Activated T-helper 17 cell treated with anti-CD3 and anti-CD28 coated beads, Interleukin-2, amount 50 U/mL, for 72 hours (primary cell): Measurements from ENCODE around the gene C16orf96. TPM values are rescaled to one million over a fixed set of nuclear protein-coding genes. Genes with fewer than 3 reads are reported as not detected.

Source experiments
- ATAC-seq: fragments of 150-1000 bp; cut with Tn5 transposase; replicated peaks from 2 replicates; pipeline ENCODE4 v1.10.0; 2021; ENCODE audit warnings: mild to moderate bottlenecking, moderate library complexity
- H3K27ac Mint-ChIP-seq: one replicate; pipeline ENCODE4 v1.8.0; 2022; ENCODE audit warnings: mixed read lengths
- H3K27me3 Mint-ChIP-seq: one replicate; pipeline ENCODE4 v1.8.0; 2022; ENCODE audit warnings: mixed read lengths
- H3K36me3 Mint-ChIP-seq: one replicate; pipeline ENCODE4 v1.8.0; 2022; ENCODE audit warnings: low read depth, mild to moderate bottlenecking, mixed read lengths
- H3K4me1 Mint-ChIP-seq: one replicate; pipeline ENCODE4 v1.8.0; 2022; ENCODE audit warnings: mixed read lengths
- H3K4me3 Mint-ChIP-seq: one replicate; pipeline ENCODE4 v1.8.0; 2022; ENCODE audit warnings: mild to moderate bottlenecking, mixed read lengths
- H3K9me3 Mint-ChIP-seq: one replicate; pipeline ENCODE4 v1.8.0; 2022; ENCODE audit warnings: mixed read lengths
- total RNA-seq, 2 donors: library from RNA; stranded (reverse); gene quantifications; one replicate each; pipeline ENCODE4 v1.2.3, GENCODE V29; 2022

C16orf96 gene
- total RNA-seq, 2 donors from 2014 or later: not detected

- Mint-ChIP-seq H3K27ac (no peak overlapping the region), H3K36me3 (no peaks in the 10 kb centered on the region), H3K27me3 (no peaks in the 10 kb centered on the region)
Observed at GRCh38 chr16:4591706-4592470, 35.7 kb downstream of the C16orf96 start.

GRCh38 chr16:4593086-4593485, 36.9 kb downstream of the C16orf96 start:
- no peak overlapping the region for H3K4me3 Mint-ChIP-seq

More at GRCh38 chr16:4591706-4592470, 35.7 kb downstream of the C16orf96 start:
- Mint-ChIP-seq H3K9me3 (no peaks in the 10 kb centered on the region), H3K4me1 (no peaks in the 10 kb centered on the region), H3K4me3 (no peak overlapping the region)
- ATAC-seq: no peak

GRCh38 chr16:4594433-4595410, 38.6 kb downstream of the C16orf96 start:
- Mint-ChIP-seq H3K4me1 (no peaks in the 10 kb centered on the region), H3K36me3 (no peaks in the 10 kb centered on the region), H3K4me3 (no peak overlapping the region), H3K27me3 (no peaks in the 10 kb centered on the region), H3K27ac (no peak overlapping the region), H3K9me3 (no peaks in the 10 kb centered on the region)
- ATAC-seq: no peak

More at GRCh38 chr16:4593086-4593485, 36.9 kb downstream of the C16orf96 start:
- H3K36me3 Mint-ChIP-seq: no peaks in the 10 kb centered on the region
- H3K4me1 Mint-ChIP-seq: no peaks in the 10 kb centered on the region
- H3K27ac Mint-ChIP-seq: no peak overlapping the region
- no peak for ATAC-seq
- H3K9me3 Mint-ChIP-seq: no peaks in the 10 kb centered on the region
- H3K27me3 Mint-ChIP-seq: no peaks in the 10 kb centered on the region

- Mint-ChIP-seq H3K27me3 (peaks cover 3% of the 10 kb centered on the region), H3K27ac (no peak overlapping the region), H3K36me3 (no peaks in the 10 kb centered on the region), H3K9me3 (no peaks in the 10 kb centered on the region), H3K4me1 (no peaks in the 10 kb centered on the region), H3K4me3 (no peak overlapping the region)
- no peak for ATAC-seq
Observed at GRCh38 chr16:4597174-4597573, 41.0 kb downstream of the C16orf96 start.

GRCh38 chr16:4599037-4599436, 42.9 kb downstream of the C16orf96 start:
- Mint-ChIP-seq H3K27ac (no peak overlapping the region), H3K27me3 (peaks cover 3% of the 10 kb centered on the region), H3K36me3 (no peaks in the 10 kb centered on the region), H3K4me3 (no peak overlapping the region), H3K9me3 (no peaks in the 10 kb centered on the region), H3K4me1 (no peaks in the 10 kb centered on the region)
- no peak for ATAC-seq

- H3K36me3 Mint-ChIP-seq: no peaks in the 10 kb centered on the region
Observed at GRCh38 chr16:4599545-4599944, 43.4 kb downstream of the C16orf96 start.

GRCh38 chr16:4601036-4601863, 45.1 kb downstream of the C16orf96 start:
- Mint-ChIP-seq H3K27ac (no peak overlapping the region), H3K4me3 (no peak overlapping the region), H3K9me3 (no peaks in the 10 kb centered on the region), H3K36me3 (no peaks in the 10 kb centered on the region), H3K4me1 (no peaks in the 10 kb centered on the region), H3K27me3 (peaks cover 3% of the 10 kb centered on the region)
- no peak for ATAC-seq

More at GRCh38 chr16:4599545-4599944, 43.4 kb downstream of the C16orf96 start:
- Mint-ChIP-seq H3K27me3 (peaks cover 3% of the 10 kb centered on the region), H3K27ac (no peak overlapping the region), H3K9me3 (no peaks in the 10 kb centered on the region), H3K4me1 (no peaks in the 10 kb centered on the region), H3K4me3 (no peak overlapping the region)
- no peak for ATAC-seq

- no peak for ATAC-seq
- Mint-ChIP-seq H3K4me3 (no peak overlapping the region), H3K9me3 (no peaks in the 10 kb centered on the region), H3K36me3 (no peaks in the 10 kb centered on the region), H3K27ac (no peak overlapping the region), H3K4me1 (no peaks in the 10 kb centered on the region), H3K27me3 (peaks cover 3% of the 10 kb centered on the region)
Observed at GRCh38 chr16:4601864-4602186, 45.7 kb downstream of the C16orf96 start.

GRCh38 chr16:4602331-4602730, 46.2 kb downstream of the C16orf96 start:
- H3K9me3 Mint-ChIP-seq: no peaks in the 10 kb centered on the region
- no peaks in the 10 kb centered on the region for H3K36me3 Mint-ChIP-seq
- H3K4me1 Mint-ChIP-seq: no peaks in the 10 kb centered on the region
- peaks cover 3% of the 10 kb centered on the region for H3K27me3 Mint-ChIP-seq
- no peak for ATAC-seq
- H3K27ac Mint-ChIP-seq: no peak overlapping the region
- no peak overlapping the region for H3K4me3 Mint-ChIP-seq

GRCh38 chr16:4603624-4604170, 47.6 kb downstream of the C16orf96 start:
- ATAC-seq: no peak
- Mint-ChIP-seq H3K36me3 (no peaks in the 10 kb centered on the region), H3K4me3 (no peak overlapping the region), H3K27ac (no peak overlapping the region), H3K4me1 (no peaks in the 10 kb centered on the region), H3K9me3 (no peaks in the 10 kb centered on the region), H3K27me3 (peaks cover 3% of the 10 kb centered on the region)

- Mint-ChIP-seq H3K9me3 (no peaks in the 10 kb centered on the region), H3K4me1 (no peaks in the 10 kb centered on the region), H3K27me3 (peaks cover 3% of the 10 kb centered on the region), H3K4me3 (no peak overlapping the region), H3K27ac (no peak overlapping the region), H3K36me3 (no peaks in the 10 kb centered on the region)
- ATAC-seq: no peak
Observed at GRCh38 chr16:4604401-4604800, 48.3 kb downstream of the C16orf96 start.

GRCh38 chr16:4606354-4606753, 50.2 kb downstream of the C16orf96 start:
- H3K27me3 Mint-ChIP-seq: peaks cover 3% of the 10 kb centered on the region
- no peak overlapping the region for H3K4me3 Mint-ChIP-seq
- H3K4me1 Mint-ChIP-seq: no peaks in the 10 kb centered on the region
- H3K9me3 Mint-ChIP-seq: no peaks in the 10 kb centered on the region
- no peaks in the 10 kb centered on the region for H3K36me3 Mint-ChIP-seq
- H3K27ac Mint-ChIP-seq: no peak overlapping the region
- ATAC-seq: no peak

- Mint-ChIP-seq H3K9me3 (no peaks in the 10 kb centered on the region), H3K4me3 (no peak overlapping the region), H3K36me3 (no peaks in the 10 kb centered on the region), H3K27me3 (no peaks in the 10 kb centered on the region), H3K27ac (no peak overlapping the region), H3K4me1 (no peaks in the 10 kb centered on the region)
- ATAC-seq: no peak
Observed at GRCh38 chr16:4607841-4608703, 51.9 kb downstream of the C16orf96 start.
